B cell (primary cell): ENCODE results near the gene SNRNP70. TPM values are rescaled to one million over a fixed set of nuclear protein-coding genes. Genes with fewer than 3 reads are reported as not detected.

Experiments used
- ATAC-seq: fragments of 200-7000 bp; cut with Tn5 transposase; one replicate; pipeline ENCODE4 v1.10.0; 2021; ENCODE audit warnings: low read depth, mild to moderate bottlenecking, moderate number of reproducible peaks, moderate library complexity
- CTCF ChIA-PET: fragments of 350-600 bp; sonication (Branson Sonifier 250); formaldehyde crosslinking; loops from one replicate; lab custom pipeline; 2021; ENCODE audit warnings: antibody characterized with exemption, inconsistent platforms; lab: Charles Lee
- POLR2A ChIA-PET: fragments of 350-600 bp; sonication (Branson Sonifier 250); formaldehyde crosslinking; loops from one replicate; lab custom pipeline; 2021; ENCODE audit warnings: antibody characterized with exemption; lab: Charles Lee
- DNase-seq: peaks from one replicate; pipeline ENCODE4 v3.0.0; 2013
- H2AFZ ChIP-seq: 2 replicates; pipeline ENCODE4 v1.6.1; 2012; ENCODE audit warnings: mild to moderate bottlenecking, low read depth, low read length; ENCODE audit not compliant: insufficient read depth, poor library complexity, severe bottlenecking
- H3K27ac ChIP-seq, 2 donors: 1 replicate in 1 of 2; 2 replicates in 1 of 2; pipeline ENCODE4 v1.5.1; 2012 to 2013; ENCODE audit warnings: low read length in 2 of 2, mild to moderate bottlenecking in 2 of 2, moderate library complexity in 1 of 2
- H3K27me3 ChIP-seq, 4 experiments: fragments of 200-600 bp in 1 of 4; sonication (generic) in 1 of 4; replicated peaks in 1 of 4; 1 replicate in 2 of 4; 2 replicates in 2 of 4; pipeline versions ENCODE4 v1.6.1 to v1.7.0; 2013 to 2016; ENCODE audit warnings: low read length in 3 of 4, mild to moderate bottlenecking in 2 of 4, mixed read lengths in 1 of 4, moderate library complexity in 1 of 4; ENCODE audit not compliant: insufficient read depth in 4 of 4, control insufficient read depth in 3 of 4; ENCODE audit errors: control extremely low read depth in 1 of 4
- H3K36me3 ChIP-seq, 2 experiments: replicated peaks in 1 of 2; 1 replicate in 1 of 2; 2 replicates in 1 of 2; pipeline versions ENCODE4 v1.6.1 to v1.7.1; 2013; ENCODE audit warnings: low read length in 1 of 2; ENCODE audit not compliant: insufficient read depth in 2 of 2, control insufficient read depth in 1 of 2; ENCODE audit errors: control extremely low read depth in 1 of 2, extremely low read depth in 1 of 2
- H3K4me1 ChIP-seq, 2 donors: fragments of 200-600 bp in 1 of 2; sonication (generic) in 1 of 2; 1 replicate in 1 of 2; 2 replicates in 1 of 2; pipeline versions ENCODE4 v1.5.1 to v1.6.1; 2013 to 2017; ENCODE audit warnings: low read length in 2 of 2; ENCODE audit not compliant: control insufficient read depth in 2 of 2, insufficient read depth in 2 of 2
- H3K4me2 ChIP-seq: replicated peaks from 2 replicates; pipeline ENCODE3; 2012; ENCODE audit warnings: mild to moderate bottlenecking, low read depth, low read length; ENCODE audit not compliant: poor library complexity, severe bottlenecking
- H3K4me3 ChIP-seq, 5 experiments: fragments of 200-600 bp in 1 of 5; sonication (generic) in 1 of 5; 1 replicate in 3 of 5; 2 replicates in 2 of 5; pipeline versions ENCODE4 v1.5.1 to v1.7.0; 2011 to 2016; ENCODE audit warnings: low read length in 4 of 5, mild to moderate bottlenecking in 4 of 5, low read depth in 2 of 5, control low read depth in 1 of 5, moderate library complexity in 1 of 5; ENCODE audit not compliant: insufficient read depth in 1 of 5; ENCODE audit errors: control extremely low read depth in 1 of 5, extremely low read depth in 1 of 5
- H3K79me2 ChIP-seq: fragments of 200-600 bp; sonication (generic); one replicate; pipeline ENCODE4 v1.6.0; 2016; ENCODE audit warnings: low read length; ENCODE audit not compliant: control insufficient read depth, insufficient read depth
- H3K9ac ChIP-seq: fragments of 200-600 bp; sonication (generic); 2 replicates; pipeline ENCODE4 v1.6.1; 2017; ENCODE audit warnings: mild to moderate bottlenecking, low read length, moderate library complexity
- H3K9me3 ChIP-seq, 3 donors: one replicate each; pipeline versions ENCODE4 v1.6.1 to v1.7.1; 2013; ENCODE audit warnings: low read length in 2 of 3; ENCODE audit not compliant: control insufficient read depth in 2 of 3, insufficient read depth in 1 of 3; ENCODE audit errors: control extremely low read depth in 1 of 3
- H4K20me1 ChIP-seq: 2 replicates; pipeline ENCODE4 v1.6.0; 2012; ENCODE audit warnings: mild to moderate bottlenecking, low read length; ENCODE audit not compliant: insufficient read depth, control insufficient read depth, poor library complexity, severe bottlenecking
- H3K27ac Mint-ChIP-seq: one replicate; pipeline ENCODE4 v1.8.0; 2021; ENCODE audit warnings: mixed read lengths
- H3K27me3 Mint-ChIP-seq: one replicate; pipeline ENCODE4 v1.8.0; 2021; ENCODE audit warnings: mixed read lengths
- H3K4me1 Mint-ChIP-seq: one replicate; pipeline ENCODE4 v1.8.0; 2021; ENCODE audit warnings: mixed read lengths
- H3K4me3 Mint-ChIP-seq: one replicate; pipeline ENCODE4 v1.8.0; 2021; ENCODE audit warnings: mixed read lengths
- H3K9me3 Mint-ChIP-seq: one replicate; pipeline ENCODE4 v1.8.0; 2022; ENCODE audit warnings: mixed read lengths; ENCODE audit not compliant: insufficient read depth
- CTCF ChIP-seq: fragments of 200-600 bp; IDR thresholded peaks from one replicate; pipeline ENCODE4 v1.8.0; 2022; ENCODE audit warnings: antibody characterized with exemption, mild to moderate bottlenecking
- EZH2 ChIP-seq: IDR thresholded peaks from 2 replicates; pipeline ENCODE4 v1.6.1; 2012; ENCODE audit warnings: borderline replicate concordance, low read depth, mild to moderate bottlenecking, moderate library complexity, low read length; ENCODE audit not compliant: insufficient read depth, poor library complexity, severe bottlenecking
- WGBS: methylation state at CpG from one replicate; pipeline ENCODE4 v1.1.5; 2013; ENCODE audit warnings: missing lambda C conversion rate; ENCODE audit not compliant: insufficient coverage; 5-methylcytosine and 5-hydroxymethylcytosine counted together
- intact Hi-C: fragments of 100-400 bp; cut with micrococcal nuclease; formaldehyde crosslinking; loops from one replicate; pipeline ENCODE4 v1.10.0; 2022
- polyA plus RNA-seq: library from polyadenylated mRNA; depleted of rRNA; stranded (reverse); fragments of >200 nt; gene quantifications from 2 replicates; pipeline ENCODE4 v1.2.3, GENCODE V29; 2012
- total RNA-seq, 2 donors: library from RNA; stranded (reverse); fragments of 120-200 nt in 1 of 2; gene quantifications; 1 replicate in 1 of 2; 2 replicates in 1 of 2; pipeline versions ENCODE4 v1.2.3 to v1.2.4, GENCODE V29; 2013 to 2022

Gene SNRNP70
- total and polyA plus RNA-seq, 2 donors (not counting 1 experiment from before 2014, with no cell fraction given), result 598 to 954 TPM

- Histone ChIP-seq H3K4me2 (peak overlapping the region; percentile 91), H3K9me3 (no peaks in the 10 kb centered on the region), H3K36me3 (no peaks in the 10 kb centered on the region), H3K4me1 (peaks cover 25 to 40% of the 10 kb centered on the region in 2 donors), H3K9ac (peak overlapping the region; percentile 85), H3K27ac (peak overlapping the region; percentile 93 to 95), H3K4me3 (peak overlapping the region; percentile 39 to 88 (median 62)), H3K79me2 (no peaks in the 10 kb centered on the region), H4K20me1 (no peaks in the 10 kb centered on the region), H3K27me3 (peaks cover 0 to 11% (median 2%) of the 10 kb centered on the region in 4 experiments), H2AFZ (peak overlapping the region; percentile 83)
- POLR2A ChIA-PET, result interaction anchor here (0.6 to 0.7 kb wide), 3 partner anchors 34 to 480 kb away, joined by 5 to 8 read pairs (median 6); no protein-coding TSS in a partner anchor
- Mint-ChIP-seq H3K4me1 (peaks cover 47% of the 10 kb centered on the region), H3K27me3 (peaks cover 6% of the 10 kb centered on the region), H3K4me3 (peak overlapping the region; percentile 90), H3K27ac (peak overlapping the region; percentile 93), H3K9me3 (no peaks in the 10 kb centered on the region)
- CTCF ChIA-PET, result interaction anchor here (1.0 to 5.6 kb wide), 3 partner anchors 12 to 322 kb away, joined by 3 to 33 read pairs (median 5); no protein-coding TSS in a partner anchor
- TF ChIP-seq EZH2 (no peak), CTCF (no peak)
- intact Hi-C loops, result loop anchor here (2.0 to 10.0 kb wide), 5 partner anchors 33 to 699 kb away; partner anchors contain the start of genes DBP, GYS1, MED25 and PRMT1
- 77% methylated on average over 24 of the region's 26 CpGs for WGBS
- DNase-seq (peak; percentile 40), ATAC-seq (no peak)
These were observed 32.7 kb downstream of the SNRNP70 start for GRCh38 chr19:49117677-49118564.
